Measurements from ENCODE around the gene TNS3. TPM values are rescaled to one million over a fixed set of nuclear protein-coding genes. Genes with fewer than 3 reads are reported as not detected.
"Not testable (repeated sequence)": the region's sequence is repeated elsewhere in the genome, so short reads cannot be mapped to it uniquely, and the experiment has no call there.

Gene TNS3
- total RNA-seq, 1 donor from 2014 or later, result 120 TPM

DNA sequence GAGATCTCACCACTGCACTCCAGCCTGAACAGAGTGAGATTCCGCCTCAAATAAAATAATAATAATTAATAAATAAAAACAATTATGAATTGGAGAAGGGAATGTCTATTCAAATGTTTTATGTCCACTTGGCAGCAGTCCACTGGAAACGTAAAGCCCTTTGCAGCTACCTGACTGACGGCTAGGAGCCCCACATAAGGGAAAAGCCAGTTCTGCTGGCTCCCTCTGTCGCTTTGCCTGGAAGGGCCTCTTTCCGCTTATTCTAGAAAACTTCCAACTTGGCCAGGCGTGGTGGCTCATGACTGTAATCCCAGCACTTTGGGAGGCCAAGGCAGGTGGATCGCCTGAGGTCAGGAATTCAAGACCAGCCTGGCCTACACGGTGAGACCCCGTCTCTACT, 6.1 kb upstream of the TNS3 start:
- Mint-ChIP-seq H3K9me3 (ENCODE audit: low read depth) (no peaks in the 10 kb centered on the region), H3K36me3 (ENCODE audit: insufficient read depth) (no peaks in the 10 kb centered on the region), H3K4me3 (ENCODE audit: low read depth) (no peak overlapping the region), H3K27ac (no peak overlapping the region), H3K27me3 (no peaks in the 10 kb centered on the region), H3K4me1 (ENCODE audit: low read depth) (peaks cover 21% of the 10 kb centered on the region)
- DNase-seq (ENCODE audit: low spot score, unreplicated experiment), result no peak
- TF ChIP-seq, protein P1, sequence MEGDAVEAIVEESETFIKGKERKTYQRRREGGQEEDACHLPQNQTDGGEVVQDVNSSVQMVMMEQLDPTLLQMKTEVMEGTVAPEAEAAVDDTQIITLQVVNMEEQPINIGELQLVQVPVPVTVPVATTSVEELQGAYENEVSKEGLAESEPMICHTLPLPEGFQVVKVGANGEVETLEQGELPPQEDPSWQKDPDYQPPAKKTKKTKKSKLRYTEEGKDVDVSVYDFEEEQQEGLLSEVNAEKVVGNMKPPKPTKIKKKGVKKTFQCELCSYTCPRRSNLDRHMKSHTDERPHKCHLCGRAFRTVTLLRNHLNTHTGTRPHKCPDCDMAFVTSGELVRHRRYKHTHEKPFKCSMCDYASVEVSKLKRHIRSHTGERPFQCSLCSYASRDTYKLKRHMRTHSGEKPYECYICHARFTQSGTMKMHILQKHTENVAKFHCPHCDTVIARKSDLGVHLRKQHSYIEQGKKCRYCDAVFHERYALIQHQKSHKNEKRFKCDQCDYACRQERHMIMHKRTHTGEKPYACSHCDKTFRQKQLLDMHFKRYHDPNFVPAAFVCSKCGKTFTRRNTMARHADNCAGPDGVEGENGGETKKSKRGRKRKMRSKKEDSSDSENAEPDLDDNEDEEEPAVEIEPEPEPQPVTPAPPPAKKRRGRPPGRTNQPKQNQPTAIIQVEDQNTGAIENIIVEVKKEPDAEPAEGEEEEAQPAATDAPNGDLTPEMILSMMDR (IDR thresholded peaks at IDR 0.05; ENCODE audit: unreplicated experiment), result no peak

DNA sequence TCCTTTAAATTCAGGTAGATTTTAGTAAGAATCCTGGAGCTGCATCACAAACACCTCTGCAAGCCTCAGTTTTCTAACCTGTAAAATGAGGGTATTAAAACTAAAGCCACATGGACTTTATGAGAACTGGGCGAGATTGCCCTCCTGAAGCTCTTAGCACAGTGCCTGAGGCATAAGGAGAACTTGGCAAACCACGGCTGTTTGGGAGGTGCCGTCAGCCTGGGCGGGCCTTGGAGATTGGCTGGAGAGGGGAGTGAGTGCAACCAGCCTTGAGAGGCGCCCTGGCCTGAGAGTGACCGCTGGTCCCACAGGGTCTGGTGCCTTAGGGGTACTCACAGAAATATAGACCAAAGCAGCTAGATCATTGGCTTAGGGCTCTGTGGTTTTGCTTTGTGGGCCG, 5.4 kb upstream of the TNS3 start:
- H3K4me1 Mint-ChIP-seq (ENCODE audit: low read depth), result peaks cover 23% of the 10 kb centered on the region
- DNase-seq (ENCODE audit: low spot score, unreplicated experiment), result no peak
- no peaks in the 10 kb centered on the region for H3K36me3 Mint-ChIP-seq (ENCODE audit: insufficient read depth)
- H3K4me3 Mint-ChIP-seq (ENCODE audit: low read depth), result no peak overlapping the region
- H3K27ac Mint-ChIP-seq, result no peak overlapping the region
- no peaks in the 10 kb centered on the region for H3K27me3 Mint-ChIP-seq
- H3K9me3 Mint-ChIP-seq (ENCODE audit: low read depth), result no peaks in the 10 kb centered on the region
- TF ChIP-seq, protein P1 (IDR thresholded peaks at IDR 0.05; ENCODE audit: unreplicated experiment), result no peak

GRCh38 chr7:47586925-47587324, 5.0 kb upstream of the TNS3 start:
- Mint-ChIP-seq H3K36me3 (ENCODE audit: insufficient read depth) (no peaks in the 10 kb centered on the region), H3K27me3 (no peaks in the 10 kb centered on the region), H3K4me1 (ENCODE audit: low read depth) (peaks cover 19% of the 10 kb centered on the region), H3K4me3 (ENCODE audit: low read depth) (no peak overlapping the region), H3K9me3 (ENCODE audit: low read depth) (no peaks in the 10 kb centered on the region), H3K27ac (no peak overlapping the region)
- DNase-seq (ENCODE audit: low spot score, unreplicated experiment), result no peak
- TF ChIP-seq, protein P1 (IDR thresholded peaks at IDR 0.05; ENCODE audit: unreplicated experiment), result no peak

- peaks cover 13% of the 10 kb centered on the region for H3K4me1 Mint-ChIP-seq (ENCODE audit: low read depth)
- H3K36me3 Mint-ChIP-seq (ENCODE audit: insufficient read depth); DNase-seq (ENCODE audit: low spot score, unreplicated experiment); H3K27me3 Mint-ChIP-seq; H3K9me3 Mint-ChIP-seq (ENCODE audit: low read depth); H3K4me3 Mint-ChIP-seq (ENCODE audit: low read depth); H3K27ac Mint-ChIP-seq: not testable (repeated sequence)
These were observed 4.3 kb upstream of the TNS3 start for GRCh38 chr7:47586161-47586670.

GRCh38 chr7:47584536-47584895, 2.6 kb upstream of the TNS3 start:
- Mint-ChIP-seq H3K27me3 (no peaks in the 10 kb centered on the region), H3K36me3 (ENCODE audit: insufficient read depth) (no peaks in the 10 kb centered on the region), H3K4me3 (ENCODE audit: low read depth) (no peak overlapping the region), H3K27ac (no peak overlapping the region), H3K4me1 (ENCODE audit: low read depth) (peaks cover 24% of the 10 kb centered on the region), H3K9me3 (ENCODE audit: low read depth) (no peaks in the 10 kb centered on the region)
- DNase-seq (ENCODE audit: low spot score, unreplicated experiment), result no peak
- TF ChIP-seq, protein P1 (IDR thresholded peaks at IDR 0.05; ENCODE audit: unreplicated experiment), result no peak

- Mint-ChIP-seq H3K36me3 (ENCODE audit: insufficient read depth) (peaks cover under 1% of the 10 kb centered on the region), H3K4me3 (ENCODE audit: low read depth) (no peak overlapping the region), H3K27me3 (no peaks in the 10 kb centered on the region), H3K4me1 (ENCODE audit: low read depth) (peaks cover 29% of the 10 kb centered on the region), H3K27ac (no peak overlapping the region), H3K9me3 (ENCODE audit: low read depth) (no peaks in the 10 kb centered on the region)
- DNase-seq (ENCODE audit: low spot score, unreplicated experiment), result no peak
- TF ChIP-seq, protein P1 (IDR thresholded peaks at IDR 0.05; ENCODE audit: unreplicated experiment), result no peak
These were observed 2.0 kb upstream of the TNS3 start for GRCh38 chr7:47583739-47584535.

Measured in progenitor cell of endocrine pancreas (in vitro differentiated cells).